ENCODE data around the gene GADD45GIP1.

Gene GADD45GIP1

DNA sequence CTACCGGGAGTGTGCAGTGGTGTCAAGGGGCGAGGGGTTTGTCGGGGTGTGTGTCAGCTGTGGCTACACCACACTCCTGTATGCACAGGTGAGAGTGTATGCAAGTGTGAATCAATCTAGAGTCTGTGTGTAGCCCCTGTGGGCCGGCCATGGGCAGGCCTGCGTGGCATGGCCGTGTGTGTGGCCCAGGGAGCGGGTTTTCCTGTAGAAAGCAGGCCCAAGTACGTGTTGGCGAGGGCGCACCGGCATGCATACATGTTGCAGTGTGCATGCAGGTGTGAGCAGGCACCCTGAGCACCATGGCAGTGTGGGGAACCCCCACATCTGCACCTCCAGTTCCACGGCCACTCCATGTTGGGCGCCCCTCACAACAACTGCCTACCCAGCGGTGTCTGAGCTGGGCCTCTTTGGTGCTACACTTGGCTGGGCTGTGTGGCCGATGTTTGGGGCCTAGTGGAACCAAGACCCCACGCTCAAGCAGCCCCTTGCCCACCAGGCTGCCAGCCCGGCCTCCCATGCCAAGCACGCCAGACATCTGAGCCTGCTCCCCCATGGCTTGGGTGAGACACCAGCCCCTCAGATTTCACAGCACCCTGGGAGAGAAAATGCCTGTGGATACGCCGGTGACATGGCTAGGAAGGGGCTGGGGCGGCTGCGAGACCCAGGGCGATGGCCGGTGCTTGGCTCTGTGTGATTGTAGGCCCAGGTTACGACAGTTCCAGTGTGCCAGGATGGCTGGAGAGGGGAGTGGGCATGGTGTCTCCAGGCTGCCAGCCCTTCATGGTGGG lies 40.4 kb upstream of the GADD45GIP1 start:
- no peaks in the 10 kb centered on the region for H3K36me3 ChIP-seq (ENCODE audit: insufficient read depth, low read length)
- no peak overlapping the region for H2AFZ ChIP-seq (ENCODE audit: low read length)
- no peaks in the 10 kb centered on the region for H3F3A ChIP-seq (ENCODE audit: low read depth)
- H3K9ac ChIP-seq (ENCODE audit: low read depth, low read length, poor library complexity, severe bottlenecking), result no peak overlapping the region
- no peak for TF ChIP-seq EZH2phosphoT487 (IDR thresholded peaks at IDR 0.05; ENCODE audit: borderline replicate concordance)
- no peaks in the 10 kb centered on the region for H3K79me2 ChIP-seq (ENCODE audit: insufficient read depth, low read length)
- H3K4me1 ChIP-seq (ENCODE audit: insufficient read depth, low read length, poor library complexity, severe bottlenecking), result peaks cover 6% of the 10 kb centered on the region
- no peak overlapping the region for H3K4me3 ChIP-seq (ENCODE audit: low read length, poor library complexity, severe bottlenecking)
- H4K20me1 ChIP-seq (ENCODE audit: insufficient read depth, low read length, poor library complexity, severe bottlenecking), result no peaks in the 10 kb centered on the region
- no peaks in the 10 kb centered on the region for H3K9me3 ChIP-seq (ENCODE audit: insufficient read depth, low read depth, low read length)
- H3K4me2 ChIP-seq (ENCODE audit: low read depth, low read length, poor library complexity, severe bottlenecking), result no peak overlapping the region
- no peaks in the 10 kb centered on the region for H3K27me3 ChIP-seq (ENCODE audit: insufficient read depth, low read length, poor library complexity, severe bottlenecking)
- no peaks in the 10 kb centered on the region for H3K9me2 ChIP-seq (replicated peaks; ENCODE audit: low read depth, low read length)

DNA sequence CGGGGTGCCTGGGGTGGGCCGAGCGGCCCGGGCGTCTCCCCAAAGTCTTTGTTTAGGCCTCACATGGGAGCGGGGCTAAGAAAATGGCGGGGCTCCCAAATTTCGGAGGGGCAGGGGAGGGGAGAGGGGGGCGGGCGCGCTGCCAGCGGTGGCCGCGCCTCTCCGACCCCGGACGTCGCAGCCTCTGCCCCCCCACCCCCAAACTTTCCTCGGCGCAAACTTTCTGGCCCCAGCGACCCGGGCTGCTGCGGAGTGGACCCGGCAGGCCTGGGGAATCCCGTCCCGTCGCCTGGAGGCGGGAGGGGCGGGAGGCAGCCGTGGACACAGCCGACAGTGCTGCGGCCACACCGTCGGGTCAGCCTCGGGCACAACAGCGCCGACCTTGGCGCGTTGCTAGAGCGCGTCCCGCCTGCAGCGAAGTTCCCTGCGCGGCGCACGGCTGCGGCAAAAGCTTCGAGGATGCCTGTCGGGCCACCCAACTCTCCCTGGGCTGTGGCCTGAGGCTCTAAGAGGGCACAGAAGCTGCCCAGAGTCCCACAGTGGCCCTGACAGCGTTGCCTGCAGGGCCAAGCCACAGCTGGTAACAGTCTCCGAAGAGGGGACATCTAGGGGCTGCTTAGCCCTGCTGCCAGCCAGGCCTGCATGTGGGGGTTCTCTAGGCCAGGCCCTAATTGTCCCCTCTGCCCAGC lies 39.5 kb upstream of the GADD45GIP1 start:
- no peaks in the 10 kb centered on the region for H4K20me1 ChIP-seq (ENCODE audit: insufficient read depth, low read length, poor library complexity, severe bottlenecking)
- no peaks in the 10 kb centered on the region for H3K9me3 ChIP-seq (ENCODE audit: insufficient read depth, low read depth, low read length)
- peak overlapping the region; percentile 61 for H3K4me3 ChIP-seq (ENCODE audit: low read length, poor library complexity, severe bottlenecking)
- H3K36me3 ChIP-seq (ENCODE audit: insufficient read depth, low read length), result no peaks in the 10 kb centered on the region
- H3K4me1 ChIP-seq (ENCODE audit: insufficient read depth, low read length, poor library complexity, severe bottlenecking), result peaks cover 6% of the 10 kb centered on the region
- H3K4me2 ChIP-seq (ENCODE audit: low read depth, low read length, poor library complexity, severe bottlenecking), result peak overlapping the region; percentile 51
- TF ChIP-seq EZH2phosphoT487 (IDR thresholded peaks at IDR 0.05; ENCODE audit: borderline replicate concordance), result no peak
- no peak for TF ChIP-seq CTCF (conservative IDR thresholded peaks at IDR 0.05; ENCODE audit: low read length)
- H3K9ac ChIP-seq (ENCODE audit: low read depth, low read length, poor library complexity, severe bottlenecking), result no peak overlapping the region
- no peak overlapping the region for H2AFZ ChIP-seq (ENCODE audit: low read length)
- no peaks in the 10 kb centered on the region for H3F3A ChIP-seq (ENCODE audit: low read depth)
- no peaks in the 10 kb centered on the region for H3K79me2 ChIP-seq (ENCODE audit: insufficient read depth, low read length)
- no peaks in the 10 kb centered on the region for H3K9me2 ChIP-seq (replicated peaks; ENCODE audit: low read depth, low read length)
- H3K27me3 ChIP-seq (ENCODE audit: insufficient read depth, low read length, poor library complexity, severe bottlenecking), result no peaks in the 10 kb centered on the region

- Histone ChIP-seq H3K36me3 (ENCODE audit: insufficient read depth, low read length) (no peaks in the 10 kb centered on the region), H3K27me3 (ENCODE audit: insufficient read depth, low read length, poor library complexity, severe bottlenecking) (no peaks in the 10 kb centered on the region), H3K79me2 (ENCODE audit: insufficient read depth, low read length) (no peaks in the 10 kb centered on the region), H2AFZ (ENCODE audit: low read length) (no peak overlapping the region; the same call in 1 of the 2 replicates), H3K4me1 (ENCODE audit: insufficient read depth, low read length, poor library complexity, severe bottlenecking) (peaks cover 6% of the 10 kb centered on the region), H3K9me3 (ENCODE audit: insufficient read depth, low read depth, low read length) (no peaks in the 10 kb centered on the region), H3K4me3 (ENCODE audit: low read length, poor library complexity, severe bottlenecking) (peak overlapping the region; percentile 61), H3F3A (ENCODE audit: low read depth) (no peaks in the 10 kb centered on the region), H3K9me2 (replicated peaks; ENCODE audit: low read depth, low read length) (no peaks in the 10 kb centered on the region), H4K20me1 (ENCODE audit: insufficient read depth, low read length, poor library complexity, severe bottlenecking) (no peaks in the 10 kb centered on the region), H3K9ac (ENCODE audit: low read depth, low read length, poor library complexity, severe bottlenecking) (no peak overlapping the region), H3K4me2 (ENCODE audit: low read depth, low read length, poor library complexity, severe bottlenecking) (peak overlapping the region; percentile 51)
- TF ChIP-seq EZH2phosphoT487 (IDR thresholded peaks at IDR 0.05; ENCODE audit: borderline replicate concordance), result no peak
- no peak for TF ChIP-seq CTCF (conservative IDR thresholded peaks at IDR 0.05; ENCODE audit: low read length)
These were observed 38.8 kb upstream of the GADD45GIP1 start for GRCh38 chr19:12995596-12996405.
